SK-N-SH treated with all-trans-retinoic acid at 6 μM for 48 hours (cell line): ENCODE data around the gene S100A3.
A peak's percentile ranks its signal among the peaks of the same experiment; 100 is the strongest.

Source experiments
- ARNTL ChIP-seq: fragments of 450-650 bp; formaldehyde crosslinking; IDR thresholded peaks from 2 replicates; pipeline ENCODE4 v1.5.0; 2020; ENCODE audit warnings: low read depth, mild to moderate bottlenecking, moderate library complexity, borderline replicate concordance
- OSR1 ChIP-seq: fragments of 250-450 bp; sonication (Bioruptor Pico); IDR thresholded peaks from 2 replicates; pipeline ENCODE4 v1.8.0; 2022; ENCODE audit warnings: moderate library complexity, mild to moderate bottlenecking, inconsistent platforms
- RARB ChIP-seq: fragments of 250-450 bp; sonication (Bioruptor Pico); IDR thresholded peaks from 2 replicates; pipeline ENCODE4 v1.8.0; 2021; ENCODE audit warnings: mild to moderate bottlenecking, moderate library complexity
- ZFP3 ChIP-seq: fragments of 250-450 bp; sonication (Bioruptor Pico); IDR thresholded peaks from 2 replicates; pipeline ENCODE4 v1.5.0; 2020; ENCODE audit warnings: mild to moderate bottlenecking, moderate library complexity
- ZFP30 ChIP-seq: fragments of 450-650 bp; formaldehyde crosslinking; IDR thresholded peaks from 2 replicates; pipeline ENCODE4 v1.5.0; 2022; ENCODE audit warnings: mild to moderate bottlenecking, moderate library complexity
- ZNF565 ChIP-seq: fragments of 450-650 bp; formaldehyde crosslinking; conservative IDR thresholded peaks from 2 replicates; pipeline ENCODE4 v1.5.0; 2020; ENCODE audit warnings: low read depth, mild to moderate bottlenecking, moderate library complexity
- ZNF70 ChIP-seq: fragments of 450-650 bp; formaldehyde crosslinking; IDR thresholded peaks from 2 replicates; pipeline ENCODE4 v1.5.0; 2020; ENCODE audit warnings: mild to moderate bottlenecking, moderate library complexity
- TF ChIP-seq, protein P1 (sequence below): fragments of 250-450 bp; sonication (Bioruptor Pico); IDR thresholded peaks from 2 replicates; pipeline ENCODE4 v1.8.0; 2020; ENCODE audit warnings: mild to moderate bottlenecking, moderate library complexity, borderline replicate concordance

DNA sequence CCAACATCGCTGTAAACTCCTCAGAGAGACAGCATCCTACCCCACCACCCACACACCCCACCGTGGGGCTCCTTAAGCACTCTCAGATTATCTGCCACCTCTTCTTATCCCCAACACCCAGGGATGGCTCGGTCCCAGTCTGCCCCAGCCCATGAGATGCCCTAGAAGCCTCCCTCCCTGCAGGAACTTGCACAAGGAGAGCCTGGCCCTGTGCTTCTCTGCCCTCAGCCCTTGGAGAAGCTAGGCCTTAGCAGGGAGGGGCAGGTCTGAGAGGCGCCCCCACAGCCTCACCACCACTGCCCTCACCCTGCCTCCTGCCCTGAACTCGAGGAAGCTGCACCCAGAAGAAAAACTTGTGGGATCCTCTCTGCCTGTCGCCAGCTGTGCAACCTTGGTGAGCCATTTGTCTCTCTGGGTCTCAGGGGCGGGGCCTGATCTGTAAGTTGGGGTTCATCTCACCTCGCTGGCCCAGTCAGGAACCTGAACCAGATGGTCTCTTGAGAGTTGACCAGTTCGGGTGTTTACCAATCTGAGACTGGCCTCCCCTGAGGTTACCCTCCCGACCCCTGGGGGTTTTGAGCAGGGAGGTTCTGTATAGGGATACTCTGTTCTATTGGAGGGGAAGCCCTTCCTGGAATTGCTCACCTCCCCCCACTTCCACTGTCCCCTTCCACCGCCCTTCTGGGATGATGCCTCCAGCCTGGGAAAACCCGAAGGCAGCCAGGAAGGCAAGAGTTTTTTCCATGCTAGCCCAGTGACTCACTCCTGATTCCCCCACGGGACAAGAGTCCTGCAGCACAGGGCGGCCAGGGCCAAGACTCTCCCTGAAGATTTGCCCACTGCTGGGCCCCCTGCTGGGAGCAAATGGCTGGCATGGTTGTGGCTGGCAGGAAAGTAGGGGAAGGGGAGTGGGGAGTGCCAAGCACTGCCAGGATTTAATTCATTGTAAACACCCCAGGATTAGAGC is at the start of gene S100A3:
- TF ChIP-seq OSR1 (CRISPR knock-in tag) = peak; percentile 81; the same call in 1 of the 2 replicates
- TF ChIP-seq, protein P1, sequence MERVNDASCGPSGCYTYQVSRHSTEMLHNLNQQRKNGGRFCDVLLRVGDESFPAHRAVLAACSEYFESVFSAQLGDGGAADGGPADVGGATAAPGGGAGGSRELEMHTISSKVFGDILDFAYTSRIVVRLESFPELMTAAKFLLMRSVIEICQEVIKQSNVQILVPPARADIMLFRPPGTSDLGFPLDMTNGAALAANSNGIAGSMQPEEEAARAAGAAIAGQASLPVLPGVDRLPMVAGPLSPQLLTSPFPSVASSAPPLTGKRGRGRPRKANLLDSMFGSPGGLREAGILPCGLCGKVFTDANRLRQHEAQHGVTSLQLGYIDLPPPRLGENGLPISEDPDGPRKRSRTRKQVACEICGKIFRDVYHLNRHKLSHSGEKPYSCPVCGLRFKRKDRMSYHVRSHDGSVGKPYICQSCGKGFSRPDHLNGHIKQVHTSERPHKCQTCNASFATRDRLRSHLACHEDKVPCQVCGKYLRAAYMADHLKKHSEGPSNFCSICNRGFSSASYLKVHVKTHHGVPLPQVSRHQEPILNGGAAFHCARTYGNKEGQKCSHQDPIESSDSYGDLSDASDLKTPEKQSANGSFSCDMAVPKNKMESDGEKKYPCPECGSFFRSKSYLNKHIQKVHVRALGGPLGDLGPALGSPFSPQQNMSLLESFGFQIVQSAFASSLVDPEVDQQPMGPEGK (CRISPR knock-in tag) = no peak
- TF ChIP-seq ZFP30 (CRISPR knock-in tag) = no peak
- TF ChIP-seq ZNF70 = no peak
- TF ChIP-seq RARB (CRISPR knock-in tag) = no peak
- TF ChIP-seq ZNF565 = no peak
- no peak for TF ChIP-seq ARNTL (CRISPR knock-in tag)
- 0 out of 2 replicates have a peak, but pooled peaks have one; percentile 35 for TF ChIP-seq ZFP3 (CRISPR knock-in tag)
